ENCODE measurements around the gene NEMF. TPM values are rescaled to one million over a fixed set of nuclear protein-coding genes. Genes with fewer than 3 reads are reported as not detected.
"Not testable (repeated sequence)": the region's sequence is repeated elsewhere in the genome, so short reads cannot be mapped to it uniquely, and the experiment has no call there.

The NEMF gene
- polyA plus RNA-seq, 12 donors = 38.6 to 88.2 (median 52.4) TPM; not detected in 1

- DNase-seq = no peak
Observed at GRCh38 chr14:49851813-49852212, 775 bp downstream of the NEMF start.

GRCh38 chr14:49849213-49849847 lies 3.3 kb downstream of the NEMF start:
- no peak for DNase-seq

GRCh38 chr14:49828640-49829039 lies 23.9 kb downstream of the NEMF start:
- no peak for DNase-seq

- no peak for DNase-seq
Observed at GRCh38 chr14:49820176-49820575, 32.4 kb downstream of the NEMF start.

GRCh38 chr14:49816844-49817243 lies 35.7 kb downstream of the NEMF start:
- DNase-seq = no peak

GRCh38 chr14:49816118-49816517 lies 36.5 kb downstream of the NEMF start:
- not testable (repeated sequence) for DNase-seq

- no peak for DNase-seq
Observed at GRCh38 chr14:49808780-49809179, 43.8 kb downstream of the NEMF start.

GRCh38 chr14:49796025-49796424 lies 56.6 kb downstream of the NEMF start:
- no peak for DNase-seq

- DNase-seq = no peak
Observed at GRCh38 chr14:49792618-49793017, 60.0 kb downstream of the NEMF start.

GRCh38 chr14:49786315-49786714 lies 66.3 kb downstream of the NEMF start:
- DNase-seq = no peak

- no peak for DNase-seq
Observed at GRCh38 chr14:49783394-49784014, 69.1 kb downstream of the NEMF start.

GRCh38 chr14:49781040-49781439 lies 71.5 kb downstream of the NEMF start:
- DNase-seq = not testable (repeated sequence)

- DNase-seq = no peak
Observed at GRCh38 chr14:49778421-49778820, 74.2 kb downstream of the NEMF start.

- DNase-seq = no peak
Observed at GRCh38 chr14:49774106-49774505, 78.5 kb downstream of the NEMF start.

- not testable (repeated sequence) for DNase-seq
Observed at GRCh38 chr14:49771691-49772090, 80.9 kb downstream of the NEMF start.

GRCh38 chr14:49770212-49770817 lies 82.3 kb downstream of the NEMF start:
- DNase-seq = no peak

- no peak for DNase-seq
Observed at GRCh38 chr14:49769581-49770211, 82.9 kb downstream of the NEMF start.

- DNase-seq = no peak
Observed at GRCh38 chr14:49769171-49769570, 83.4 kb downstream of the NEMF start.

- peak; percentile 48 for DNase-seq
Observed at GRCh38 chr14:49768301-49769121, 84.1 kb downstream of the NEMF start.

GRCh38 chr14:49767571-49768300 lies 84.9 kb downstream of the NEMF start, which contains the start of gene KLHDC2:
Gene KLHDC2 (plus strand): TSS chr14:49768153. CDS start chr14:49768469, 316 bp downstream.
- peak; percentile 81 for DNase-seq

- no peak for DNase-seq
Observed at GRCh38 chr14:49767270-49767570, 85.4 kb downstream of the NEMF start.

Data from muscle of arm (tissue), 12 donors.